Activated CD4-positive, alpha-beta T cell treated with anti-CD3 and anti-CD28 coated beads, Interleukin-2, amount 10 ng/mL, durations not matched to agents 7 days and 5 days (primary cell): ENCODE measurements around the gene F11R. TPM values are rescaled to one million over a fixed set of nuclear protein-coding genes. Genes with fewer than 3 reads are reported as not detected.

ENCODE experiments used
- CTCF ChIA-PET: fragments of 350-600 bp; sonication (Branson Sonifier 250); formaldehyde crosslinking; loops from one replicate; lab custom pipeline; 2021; ENCODE audit warnings: antibody characterized with exemption; lab: Charles Lee
- POLR2A ChIA-PET: fragments of 350-600 bp; sonication (Branson Sonifier 250); formaldehyde crosslinking; loops from one replicate; lab custom pipeline; 2021; ENCODE audit warnings: antibody characterized with exemption; lab: Charles Lee
- DNase-seq: peaks from one replicate; pipeline ENCODE4 v3.0.0-alpha.2; 2020
- H3K27ac Mint-ChIP-seq: one replicate; pipeline ENCODE4 v1.8.0; 2021; ENCODE audit warnings: mild to moderate bottlenecking, moderate library complexity, mixed read lengths
- H3K27me3 Mint-ChIP-seq: one replicate; pipeline ENCODE4 v1.8.0; 2021; ENCODE audit warnings: mixed read lengths
- H3K36me3 Mint-ChIP-seq: one replicate; pipeline ENCODE4 v1.8.0; 2021; ENCODE audit warnings: low read depth, mixed read lengths
- H3K4me1 Mint-ChIP-seq: one replicate; pipeline ENCODE4 v1.8.0; 2021; ENCODE audit warnings: mixed read lengths
- H3K4me3 Mint-ChIP-seq: one replicate; pipeline ENCODE4 v1.8.0; 2021; ENCODE audit warnings: mild to moderate bottlenecking, moderate library complexity, mixed read lengths
- H3K9me3 Mint-ChIP-seq: one replicate; pipeline ENCODE4 v1.8.0; 2021; ENCODE audit warnings: mixed read lengths
- total RNA-seq, 2 experiments: library from RNA; stranded (reverse); gene quantifications; one replicate each; pipeline ENCODE4 v1.2.3, GENCODE V29; 2021

The F11R gene
- total RNA-seq, 2 experiments from 2014 or later = 14.1 to 15.6 TPM

DNA sequence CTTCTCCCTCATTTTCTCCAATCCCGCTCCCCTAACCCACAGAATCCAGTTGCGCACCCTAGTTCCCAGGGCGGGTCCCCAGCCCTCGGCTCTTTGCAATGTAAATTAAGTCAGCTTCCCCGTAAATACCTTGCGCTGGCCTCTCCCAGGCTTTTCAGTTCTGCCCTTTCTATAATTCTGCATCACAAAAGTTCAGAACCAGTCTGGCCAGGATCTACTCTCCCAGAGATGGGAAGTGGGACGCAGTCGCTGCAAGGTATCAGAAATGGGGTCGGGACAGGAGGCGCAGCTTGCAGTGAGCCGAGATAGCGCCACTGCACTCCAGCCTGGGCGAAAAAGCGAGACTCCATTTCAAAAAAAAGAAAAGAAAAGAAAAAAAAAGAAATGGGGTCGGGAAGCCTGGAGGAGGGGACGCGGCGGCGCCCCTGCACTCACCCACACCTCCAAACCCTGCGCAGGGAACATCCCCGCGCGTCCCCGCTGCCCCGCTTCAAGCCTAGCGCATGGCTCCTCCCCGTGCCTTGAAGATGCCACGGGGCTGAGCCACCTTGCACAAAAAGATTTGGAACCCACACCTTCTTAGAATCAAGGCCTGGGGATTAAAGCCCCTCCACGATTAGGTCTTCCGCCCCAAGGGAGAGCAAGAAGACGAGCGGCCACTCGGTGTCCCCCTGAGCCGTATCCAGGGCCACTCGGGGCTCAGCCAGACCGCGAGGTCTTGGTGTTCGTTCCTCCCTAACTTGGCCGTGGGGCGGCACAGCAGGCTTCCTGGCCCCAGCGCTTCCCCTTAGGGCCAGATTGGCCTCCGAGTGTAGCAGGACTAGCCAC lies 39.2 kb downstream of the F11R start:
- POLR2A ChIA-PET = no interaction called here
- CTCF ChIA-PET = interaction anchor here (1.3 kb wide), 1 partner anchor 147 kb away, joined by 4 read pairs; no protein-coding TSS in a partner anchor

DNA sequence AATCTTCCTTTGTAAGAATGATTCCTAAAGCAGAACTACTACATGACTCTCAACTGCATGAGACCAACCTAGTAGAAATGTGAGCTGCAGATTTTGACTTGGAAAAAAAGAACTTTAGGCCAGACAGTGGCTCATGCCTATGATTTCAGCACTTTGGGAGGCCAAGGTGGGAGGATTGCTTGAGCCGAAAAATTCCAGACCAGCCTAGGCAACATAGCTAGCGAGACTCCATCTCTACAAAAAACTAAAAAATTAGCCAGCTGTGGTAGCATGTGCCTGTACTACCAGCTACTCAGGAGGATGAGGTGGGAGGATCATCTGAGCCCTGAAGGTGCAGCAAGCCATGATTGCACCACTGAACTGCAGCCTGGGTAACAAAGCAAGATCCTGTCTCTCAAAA lies 41.7 kb downstream of the F11R start:
- Mint-ChIP-seq H3K4me3 (no peak overlapping the region), H3K27me3 (peaks cover 43% of the 10 kb centered on the region), H3K27ac (no peak overlapping the region), H3K9me3 (no peaks in the 10 kb centered on the region), H3K4me1 (peaks cover 11% of the 10 kb centered on the region), H3K36me3 (no peaks in the 10 kb centered on the region)
- no peak for DNase-seq
- POLR2A ChIA-PET = no interaction called here
- CTCF ChIA-PET = interaction anchor here (1.3 to 1.9 kb wide), 3 partner anchors 11 to 298 kb away, joined by 4 to 5 read pairs (median 4); partner anchors contain the start of gene ITLN2

More for the DNA sequence above, 39.2 kb downstream of the F11R start:
- Mint-ChIP-seq H3K27me3 (peaks cover 38% of the 10 kb centered on the region), H3K4me3 (peak overlapping the region; percentile 35), H3K4me1 (peaks cover 11% of the 10 kb centered on the region), H3K27ac (no peak overlapping the region), H3K36me3 (no peaks in the 10 kb centered on the region), H3K9me3 (no peaks in the 10 kb centered on the region)
- peak; percentile 17 for DNase-seq

DNA sequence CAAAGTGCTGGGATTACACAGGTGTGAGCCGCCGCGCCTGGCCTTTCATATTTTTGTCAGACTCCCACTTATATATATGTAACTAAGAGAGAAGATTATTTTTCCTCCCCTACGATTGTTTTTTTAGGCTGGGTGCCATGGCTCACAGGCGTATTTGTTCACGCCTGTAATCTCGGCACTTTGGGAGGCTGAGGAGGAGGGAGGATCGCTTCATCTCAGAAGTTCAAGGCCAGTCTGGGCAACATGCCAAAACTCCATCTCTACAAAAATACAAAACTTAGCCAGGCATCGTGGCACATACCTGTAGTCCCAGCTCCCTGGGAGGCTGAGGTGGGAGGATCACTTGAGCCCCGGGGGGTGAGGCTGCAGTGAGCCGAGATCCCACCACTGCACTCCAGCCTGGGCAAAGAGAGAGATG lies 42.4 kb downstream of the F11R start:
- no peak overlapping the region for H3K27ac Mint-ChIP-seq
- peaks cover 43% of the 10 kb centered on the region for H3K27me3 Mint-ChIP-seq
- no peak for DNase-seq
- CTCF ChIA-PET = interaction anchor here (1.0 to 1.9 kb wide), 3 partner anchors 12 to 27 kb away, joined by 4 to 5 read pairs (median 5); partner anchors contain the start of gene ITLN2
- H3K4me3 Mint-ChIP-seq = no peak overlapping the region
- no peaks in the 10 kb centered on the region for H3K9me3 Mint-ChIP-seq
- peaks cover 11% of the 10 kb centered on the region for H3K4me1 Mint-ChIP-seq
- no peaks in the 10 kb centered on the region for H3K36me3 Mint-ChIP-seq
- POLR2A ChIA-PET = no interaction called here

DNA sequence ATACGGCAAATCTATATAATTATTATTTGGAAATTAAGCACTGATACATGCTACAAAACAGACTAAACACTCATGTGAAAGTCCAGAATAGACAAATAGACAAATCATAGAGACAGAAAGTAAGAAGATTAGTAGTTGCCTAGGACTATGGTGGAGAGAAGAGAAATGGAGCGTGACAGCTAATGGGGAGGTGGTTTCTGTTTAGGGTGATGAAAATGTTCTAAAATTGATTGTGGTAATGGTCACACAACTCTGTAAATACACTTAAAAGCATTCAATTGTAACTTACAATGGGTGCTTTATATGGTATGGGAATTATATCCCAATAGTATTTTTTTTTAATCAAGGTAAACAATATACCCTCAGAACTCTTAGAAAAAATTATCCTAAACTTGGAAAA lies 45.9 kb downstream of the F11R start:
- no peak for DNase-seq
- H3K4me1 Mint-ChIP-seq = no peaks in the 10 kb centered on the region
- ChIA-PET POLR2A (no interaction called here), CTCF (interaction anchor here (2.3 kb wide), 1 partner anchor 21 kb away, joined by 9 read pairs; the partner anchor contains the start of gene ITLN2)
- no peak overlapping the region for H3K4me3 Mint-ChIP-seq
- no peaks in the 10 kb centered on the region for H3K36me3 Mint-ChIP-seq
- peaks cover 26% of the 10 kb centered on the region for H3K27me3 Mint-ChIP-seq
- H3K27ac Mint-ChIP-seq = no peak overlapping the region
- H3K9me3 Mint-ChIP-seq = no peaks in the 10 kb centered on the region

DNA sequence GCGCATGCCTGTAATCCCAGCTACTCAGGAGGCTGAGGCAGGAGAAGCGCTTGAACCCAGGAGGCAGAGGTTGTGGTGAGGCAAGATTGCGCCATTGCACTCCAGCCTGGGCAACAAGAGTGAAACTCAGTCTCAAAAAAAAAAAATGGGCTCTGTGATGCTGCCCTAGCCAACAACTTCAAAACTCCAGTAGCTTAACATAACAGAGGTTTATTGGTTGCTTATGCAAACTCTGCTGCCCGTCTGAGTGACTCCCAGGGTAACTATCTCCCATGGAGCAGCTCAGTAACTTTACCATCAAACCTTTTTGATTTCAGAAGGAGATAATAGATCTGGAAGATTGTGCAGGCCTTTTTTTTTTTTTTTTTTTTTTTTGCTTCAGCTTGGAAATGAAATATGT lies 47.5 kb downstream of the F11R start:
- peaks cover 18% of the 10 kb centered on the region for H3K27me3 Mint-ChIP-seq
- H3K27ac Mint-ChIP-seq = no peak overlapping the region
- CTCF ChIA-PET = interaction anchor here (0.6 to 2.3 kb wide), 5 partner anchors 19 to 926 kb away, joined by 3 to 9 read pairs (median 3); partner anchors contain the start of gene ITLN2
- no peaks in the 10 kb centered on the region for H3K4me1 Mint-ChIP-seq
- no peaks in the 10 kb centered on the region for H3K36me3 Mint-ChIP-seq
- DNase-seq = no peak
- no peak overlapping the region for H3K4me3 Mint-ChIP-seq
- POLR2A ChIA-PET = interaction anchor here (0.6 kb wide), 1 partner anchor 9 kb away, joined by 4 read pairs; no protein-coding TSS in a partner anchor
- H3K9me3 Mint-ChIP-seq = no peaks in the 10 kb centered on the region

DNA sequence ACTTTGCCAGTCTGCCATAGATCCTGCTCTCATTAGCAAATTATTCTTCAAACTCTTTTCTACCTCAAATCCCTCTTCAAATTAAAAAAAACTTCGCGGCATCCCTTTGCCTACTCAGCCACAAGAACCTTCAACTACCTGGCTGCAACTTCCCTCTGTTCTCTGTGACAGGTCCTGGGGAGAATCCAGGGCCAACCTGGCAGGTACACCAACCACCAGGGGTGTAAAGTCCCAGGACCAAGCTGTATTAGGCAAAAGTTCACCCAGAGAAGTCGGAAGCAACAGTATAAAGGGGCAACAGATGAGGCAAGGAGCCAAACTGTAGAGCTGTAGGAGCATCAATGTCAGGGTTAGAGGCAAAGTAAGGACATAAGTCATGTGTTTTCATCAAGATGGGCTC lies 48.0 kb downstream of the F11R start:
- no peaks in the 10 kb centered on the region for H3K9me3 Mint-ChIP-seq
- no peak for DNase-seq
- no peak overlapping the region for H3K4me3 Mint-ChIP-seq
- H3K27ac Mint-ChIP-seq = no peak overlapping the region
- ChIA-PET CTCF (interaction anchor here (0.6 to 1.4 kb wide), 3 partner anchors 32 to 608 kb away, joined by 3 to 5 read pairs (median 3); no protein-coding TSS in a partner anchor), POLR2A (interaction anchor here (0.6 kb wide), 1 partner anchor 8 kb away, joined by 4 read pairs; no protein-coding TSS in a partner anchor)
- no peaks in the 10 kb centered on the region for H3K36me3 Mint-ChIP-seq
- peaks cover 16% of the 10 kb centered on the region for H3K27me3 Mint-ChIP-seq
- no peaks in the 10 kb centered on the region for H3K4me1 Mint-ChIP-seq

DNA sequence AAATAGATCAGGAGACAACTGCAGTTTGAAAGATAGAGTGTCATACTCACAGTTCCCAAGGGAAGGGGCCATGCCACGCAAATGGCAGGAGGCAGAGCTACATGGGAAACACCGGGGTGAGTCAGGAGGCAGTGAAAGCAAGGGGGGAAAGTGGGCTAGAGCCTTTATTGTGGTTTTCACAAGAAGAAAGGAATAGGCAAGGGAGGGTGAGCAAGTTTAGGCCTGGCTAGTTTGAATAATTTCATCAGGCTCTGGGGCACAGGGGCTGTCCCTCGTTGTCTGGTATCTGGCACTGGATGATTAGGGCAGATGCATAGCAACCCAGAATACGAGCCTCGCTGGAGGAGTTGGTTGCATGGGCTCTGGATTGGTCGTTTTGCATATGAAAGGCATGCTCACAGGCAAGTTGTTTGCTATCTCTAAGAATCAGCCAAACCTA lies 49.3 kb downstream of the F11R start:
- no peaks in the 10 kb centered on the region for H3K36me3 Mint-ChIP-seq
- H3K27me3 Mint-ChIP-seq = peaks cover 19% of the 10 kb centered on the region
- H3K4me1 Mint-ChIP-seq = no peaks in the 10 kb centered on the region
- no peak overlapping the region for H3K4me3 Mint-ChIP-seq
- DNase-seq = no peak
- ChIA-PET POLR2A (no interaction called here), CTCF (interaction anchor here (1.4 kb wide), 1 partner anchor 33 kb away, joined by 3 read pairs; no protein-coding TSS in a partner anchor)
- H3K27ac Mint-ChIP-seq = no peak overlapping the region
- H3K9me3 Mint-ChIP-seq = no peaks in the 10 kb centered on the region

DNA sequence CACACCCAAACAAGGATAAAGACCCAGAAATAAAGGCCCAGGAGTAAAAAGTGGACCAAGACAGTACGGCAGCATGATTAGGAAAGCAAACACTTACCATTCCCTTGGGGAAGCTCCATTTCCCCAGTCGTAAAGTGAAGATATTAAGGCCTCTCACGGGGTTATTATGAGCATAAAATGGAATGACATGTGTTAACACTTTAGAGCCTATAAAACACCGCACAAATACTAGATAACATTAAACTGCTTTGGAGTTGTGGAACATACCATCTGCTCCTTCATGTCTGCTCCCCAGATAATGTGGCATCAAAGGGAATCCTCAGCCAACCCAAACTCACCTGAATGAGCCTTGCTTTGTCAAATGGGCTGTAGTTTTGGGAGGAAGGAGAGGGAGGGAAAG lies 57.4 kb downstream of the F11R start:
- H3K9me3 Mint-ChIP-seq = no peaks in the 10 kb centered on the region
- POLR2A ChIA-PET = no interaction called here

DNA sequence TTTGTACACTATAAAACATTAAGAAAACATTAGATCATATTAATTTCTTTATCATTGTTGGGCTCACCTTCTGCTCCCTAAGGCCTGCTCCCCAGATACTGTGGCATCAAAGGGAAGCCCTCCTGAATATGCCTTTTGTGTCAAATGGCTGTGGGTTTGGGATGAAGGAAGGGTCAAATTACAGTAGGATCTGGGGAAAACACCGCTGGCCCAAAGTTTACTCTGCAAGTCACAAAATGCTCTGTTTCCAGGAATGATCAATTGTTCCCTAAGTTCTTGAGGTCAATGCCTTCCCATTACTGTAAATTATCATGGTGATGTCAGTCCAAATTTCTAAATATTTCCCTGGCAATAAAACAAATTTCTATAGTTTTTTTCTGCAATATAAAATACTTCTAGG lies 59.5 kb downstream of the F11R start:
- DNase-seq = no peak
- Mint-ChIP-seq H3K27ac (no peak overlapping the region), H3K4me3 (no peak overlapping the region), H3K9me3 (no peaks in the 10 kb centered on the region), H3K27me3 (no peaks in the 10 kb centered on the region), H3K4me1 (no peaks in the 10 kb centered on the region), H3K36me3 (no peaks in the 10 kb centered on the region)
- ChIA-PET CTCF (no interaction called here), POLR2A (no interaction called here)

More for the DNA sequence above, 57.4 kb downstream of the F11R start:
- Mint-ChIP-seq H3K27ac (no peak overlapping the region), H3K4me3 (no peak overlapping the region), H3K27me3 (peaks cover 5% of the 10 kb centered on the region), H3K4me1 (no peaks in the 10 kb centered on the region), H3K36me3 (no peaks in the 10 kb centered on the region)
- DNase-seq = no peak
- CTCF ChIA-PET = interaction anchor here (0.6 to 1.2 kb wide), 3 partner anchors 9 to 86 kb away, joined by 3 read pairs; partner anchors contain the start of gene ITLN2

DNA sequence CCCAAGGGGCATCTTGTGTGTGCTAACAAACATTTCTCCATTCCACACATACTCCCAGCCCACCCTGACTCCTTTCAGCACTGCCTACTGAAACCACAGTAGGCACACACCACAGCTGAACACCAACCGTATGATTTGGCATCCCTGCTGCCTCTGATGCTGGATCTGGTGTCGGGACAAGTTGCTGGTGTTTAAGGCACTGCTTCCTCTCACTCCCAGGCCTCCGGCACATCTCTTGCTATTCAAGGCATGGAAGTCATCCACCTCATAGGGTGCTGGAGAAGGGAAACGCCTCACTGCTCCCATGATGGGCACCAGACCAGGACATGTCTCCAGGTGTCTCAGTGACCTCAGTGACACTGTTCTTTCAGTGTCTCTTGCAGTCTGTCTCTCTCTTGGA lies 64.0 kb downstream of the F11R start:
- ChIA-PET POLR2A (no interaction called here), CTCF (no interaction called here)
- no peaks in the 10 kb centered on the region for H3K9me3 Mint-ChIP-seq
- peaks cover 6% of the 10 kb centered on the region for H3K4me1 Mint-ChIP-seq
- no peak for DNase-seq
- H3K36me3 Mint-ChIP-seq = no peaks in the 10 kb centered on the region
- no peaks in the 10 kb centered on the region for H3K27me3 Mint-ChIP-seq
- no peak overlapping the region for H3K27ac Mint-ChIP-seq
- no peak overlapping the region for H3K4me3 Mint-ChIP-seq

DNA sequence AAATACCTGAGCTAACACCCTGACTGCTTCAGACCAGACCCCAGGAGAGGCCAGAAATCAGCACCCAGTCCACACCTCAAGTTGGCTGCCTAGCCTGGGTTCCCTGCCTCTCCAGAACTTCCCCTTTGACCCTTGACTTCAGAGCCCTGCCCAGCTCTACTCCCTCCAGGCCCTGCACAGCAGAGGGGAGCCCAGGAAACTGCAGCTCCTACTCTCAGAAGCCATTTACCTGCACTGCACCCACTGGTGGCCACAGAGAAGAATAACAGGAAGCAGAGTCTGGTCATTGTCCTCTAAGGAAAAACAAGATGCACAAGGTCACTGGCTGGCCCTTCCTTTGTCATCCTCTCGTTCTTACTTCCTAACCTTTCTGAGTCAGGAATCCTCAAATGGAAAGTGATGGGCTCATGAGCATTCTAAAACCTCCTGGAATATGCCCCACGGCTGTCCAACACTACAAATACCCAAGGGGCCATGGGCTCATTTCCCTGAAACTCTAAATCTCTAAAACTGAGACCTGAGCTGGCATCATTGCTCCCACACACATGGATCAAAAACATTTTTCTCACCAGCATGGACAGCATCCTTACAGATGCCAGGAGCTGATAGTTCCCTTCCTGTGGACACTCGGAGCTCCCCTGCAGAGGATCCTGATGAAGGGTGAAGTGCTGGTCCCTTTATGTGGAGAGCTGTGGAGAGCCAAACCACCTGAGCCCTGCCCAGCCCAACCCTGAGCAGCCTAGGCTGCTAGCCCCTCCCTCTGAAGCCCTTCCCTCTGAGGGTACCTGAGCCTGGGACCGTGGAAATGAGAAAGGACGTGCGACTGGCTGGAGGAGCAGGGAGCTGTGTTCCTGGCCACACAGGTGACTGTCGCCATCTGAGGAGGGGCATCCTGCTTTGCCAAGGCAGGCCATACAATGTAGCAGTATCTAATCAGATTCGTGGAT lies 66.5 kb downstream of the F11R start, which contains the start of gene ITLN2:
ITLN2 (minus strand) TSS at position 652 of the 947 bp plus-strand sequence; CDS start at position 584, 68 bp downstream.
- H3K4me3 Mint-ChIP-seq = no peak within 1 kb of the TSS
- no peaks in the 10 kb centered on the region for H3K36me3 Mint-ChIP-seq
- no peaks in the 10 kb centered on the region for H3K9me3 Mint-ChIP-seq
- no peaks in the 10 kb centered on the region for H3K27me3 Mint-ChIP-seq
- H3K27ac Mint-ChIP-seq = peak within 1 kb of the TSS; percentile 65
- DNase-seq = peak; percentile 59
- ChIA-PET POLR2A (no interaction called here), CTCF (interaction anchor here (0.5 to 5.4 kb wide), 25 partner anchors 9 to 855 kb away, joined by 3 to 87 read pairs (median 4); no protein-coding TSS in a partner anchor)
- H3K4me1 Mint-ChIP-seq = peaks cover 11% of the 10 kb centered on the region

DNA sequence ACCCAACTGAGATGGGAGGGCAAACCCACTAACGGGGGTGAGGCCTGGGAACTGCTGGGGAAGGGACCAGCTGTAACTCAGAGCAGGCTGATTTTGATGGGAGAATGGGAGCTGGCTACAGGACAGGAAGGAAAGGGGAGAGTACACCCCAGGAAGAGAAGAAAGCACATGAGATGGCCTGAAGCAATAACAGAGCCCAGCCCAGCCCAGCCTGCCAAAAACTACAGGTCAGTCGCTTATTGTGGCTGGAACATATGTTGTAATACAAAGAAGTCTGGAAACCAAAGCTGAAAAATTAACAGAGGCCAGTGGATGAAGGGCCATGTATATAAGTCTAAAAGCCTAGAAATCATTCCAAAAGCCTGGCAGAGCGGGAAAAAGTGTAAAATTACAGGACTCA lies 67.9 kb downstream of the F11R start:
- H3K27me3 Mint-ChIP-seq = no peaks in the 10 kb centered on the region
- ChIA-PET POLR2A (no interaction called here), CTCF (interaction anchor here (0.7 to 5.4 kb wide), 10 partner anchors 12 to 854 kb away, joined by 3 to 87 read pairs (median 7); no protein-coding TSS in a partner anchor)
- no peaks in the 10 kb centered on the region for H3K9me3 Mint-ChIP-seq
- no peak for DNase-seq
- peaks cover 11% of the 10 kb centered on the region for H3K4me1 Mint-ChIP-seq
- no peak overlapping the region for H3K27ac Mint-ChIP-seq
- no peak overlapping the region for H3K4me3 Mint-ChIP-seq
- H3K36me3 Mint-ChIP-seq = no peaks in the 10 kb centered on the region
